Neural cell (in vitro differentiated cells): ENCODE results near the gene RNF187. TPM values are rescaled to one million over a fixed set of nuclear protein-coding genes. Genes with fewer than 3 reads are reported as not detected.

Source experiments
- H2AFZ ChIP-seq: fragments of 200-600, 300-800 bp; sonication (generic), shearing (Covaris generic); 2 replicates; pipeline ENCODE4 v1.6.0; 2014; ENCODE audit warnings: low read depth, mild to moderate bottlenecking, antibody characterized with exemption, low read length, moderate library complexity
- H3F3A ChIP-seq: fragments of 200-600 bp; shearing (Covaris generic); 2 replicates; pipeline ENCODE4 v1.6.1; 2016; ENCODE audit warnings: mild to moderate bottlenecking, moderate library complexity, mixed read lengths, antibody characterized with exemption, low read length; ENCODE audit not compliant: insufficient read depth, poor library complexity, severe bottlenecking
- H3K27ac ChIP-seq: fragments of 200-600, 300-800 bp; sonication (generic), shearing (Covaris generic); 2 replicates; pipeline ENCODE4 v1.5.1; 2014; ENCODE audit warnings: mild to moderate bottlenecking, low read length, moderate library complexity
- H3K27me3 ChIP-seq: fragments of 300-800, 200-600 bp; sonication (generic), shearing (Covaris generic); 2 replicates; pipeline ENCODE4 v1.6.0; 2014; ENCODE audit warnings: mild to moderate bottlenecking, low read depth, low read length, moderate library complexity; ENCODE audit not compliant: insufficient read depth
- H3K36me3 ChIP-seq: fragments of 300-800, 200-600 bp; sonication (generic), shearing (Covaris generic); 2 replicates; pipeline ENCODE4 v1.5.1; 2014; ENCODE audit warnings: mild to moderate bottlenecking, antibody characterized with exemption, low read length, moderate library complexity; ENCODE audit not compliant: insufficient read depth
- H3K4me2 ChIP-seq: fragments of 300-800, 200-600 bp; sonication (generic), shearing (Covaris generic); 2 replicates; pipeline ENCODE4 v1.6.0; 2014; ENCODE audit warnings: mild to moderate bottlenecking, low read length
- H3K4me3 ChIP-seq: fragments of 300-800, 200-600 bp; sonication (generic), shearing (Covaris generic); 2 replicates; pipeline ENCODE4 v1.5.1; 2014; ENCODE audit warnings: mild to moderate bottlenecking, low read length, moderate library complexity
- H3K79me2 ChIP-seq: fragments of 200-600 bp; shearing (Covaris generic); replicated peaks from 2 replicates; pipeline ENCODE4 v1.6.0; 2014; ENCODE audit warnings: mild to moderate bottlenecking, low read length, moderate library complexity; ENCODE audit not compliant: insufficient read depth
- H3K9ac ChIP-seq: fragments of 300-800, 200-600 bp; sonication (generic), shearing (Covaris generic); 2 replicates; pipeline ENCODE4 v1.6.1; 2016; ENCODE audit warnings: mild to moderate bottlenecking, low read length, mixed read lengths
- H3K9me2 ChIP-seq: fragments of 200-600 bp; shearing (Covaris generic); 2 replicates; pipeline ENCODE4 v1.6.1; 2016; ENCODE audit warnings: mild to moderate bottlenecking, low read length, mixed read lengths; ENCODE audit not compliant: insufficient read depth
- H3K9me3 ChIP-seq: fragments of 200-600, 300-800 bp; sonication (generic), shearing (Covaris generic); 2 replicates; pipeline ENCODE4 v1.6.1; 2016; ENCODE audit warnings: mild to moderate bottlenecking, mixed run types, low read length, moderate library complexity, mixed read lengths
- H4K20me1 ChIP-seq: fragments of 200-600 bp; shearing (Covaris generic); 2 replicates; pipeline ENCODE4 v1.6.1; 2016; ENCODE audit warnings: mild to moderate bottlenecking, mixed run types; ENCODE audit not compliant: insufficient read depth
- CTCF ChIP-seq: fragments of 450-650 bp; IDR thresholded peaks from 2 replicates; pipeline ENCODE4 v1.5.1; 2014; ENCODE audit warnings: antibody characterized with exemption, mild to moderate bottlenecking, moderate library complexity; ENCODE audit not compliant: poor library complexity, severe bottlenecking
- EP300 ChIP-seq: fragments of 450-650 bp; conservative IDR thresholded peaks from 2 replicates; pipeline ENCODE4 v1.6.1; 2014; ENCODE audit warnings: antibody characterized with exemption, mild to moderate bottlenecking, moderate library complexity; ENCODE audit not compliant: poor library complexity, severe bottlenecking
- EZH2 ChIP-seq: fragments of 200-600, 300-800 bp; shearing (Covaris generic), sonication (generic); IDR thresholded peaks from 2 replicates; pipeline ENCODE4 v1.6.1; 2014; ENCODE audit warnings: antibody characterized with exemption, low read length, borderline replicate concordance, mild to moderate bottlenecking; ENCODE audit not compliant: insufficient read depth, poor library complexity, severe bottlenecking
- MXI1 ChIP-seq: fragments of 450-650 bp; conservative IDR thresholded peaks from 2 replicates; pipeline ENCODE4 v1.6.1; 2014; ENCODE audit warnings: antibody characterized with exemption, mild to moderate bottlenecking; ENCODE audit not compliant: poor library complexity, severe bottlenecking
- POLR2AphosphoS5 ChIP-seq: IDR thresholded peaks from 2 replicates; pipeline ENCODE4 v1.6.1; 2012
- RAD21 ChIP-seq: fragments of 450-650 bp; conservative IDR thresholded peaks from 2 replicates; pipeline ENCODE4 v1.6.1; 2014; ENCODE audit warnings: antibody characterized with exemption, mild to moderate bottlenecking, moderate library complexity
- REST ChIP-seq: IDR thresholded peaks from 2 replicates; pipeline ENCODE4 v1.6.1; 2012; ENCODE audit warnings: borderline replicate concordance
- SMC3 ChIP-seq: fragments of 450-650 bp; conservative IDR thresholded peaks from 2 replicates; pipeline ENCODE4 v1.6.1; 2014; ENCODE audit warnings: antibody characterized with exemption, mild to moderate bottlenecking, moderate library complexity; ENCODE audit not compliant: poor library complexity
- TAF1 ChIP-seq: IDR thresholded peaks from 2 replicates; pipeline ENCODE4 v1.6.1; 2012; ENCODE audit warnings: low read depth
- polyA plus RNA-seq: library from polyadenylated mRNA; depleted of rRNA; stranded (reverse); fragments of >200 nt; gene quantifications from 2 replicates; pipeline ENCODE4 v1.2.3, GENCODE V29; 2014

RNF187 gene
- polyA plus RNA-seq, 1 donor from 2014 or later = 73.6 TPM

- no peaks in the 10 kb centered on the region for H3K36me3 ChIP-seq
- H3K9me2 ChIP-seq = no peaks in the 10 kb centered on the region
- H2AFZ ChIP-seq = no peak overlapping the region
- TF ChIP-seq TAF1 (no peak), EZH2 (no peak), CTCF (no peak), RAD21 (no peak), SMC3 (no peak), EP300 (no peak), MXI1 (no peak), POLR2AphosphoS5 (no peak)
- no peaks in the 10 kb centered on the region for H3K27me3 ChIP-seq
- no peaks in the 10 kb centered on the region for H3K79me2 ChIP-seq
- no peak overlapping the region for H3K9ac ChIP-seq
- no peak overlapping the region for H3K4me2 ChIP-seq
- no peak overlapping the region for H3K4me3 ChIP-seq
- no peak overlapping the region for H3K27ac ChIP-seq
- no peaks in the 10 kb centered on the region for H3F3A ChIP-seq
- no peaks in the 10 kb centered on the region for H4K20me1 ChIP-seq
- peaks cover 5% of the 10 kb centered on the region for H3K9me3 ChIP-seq
Measured at GRCh38 chr1:228540161-228540917, 53.2 kb downstream of the RNF187 start.

- Histone ChIP-seq H3K4me3 (no peak overlapping the region), H3K9ac (no peak overlapping the region), H3K36me3 (no peaks in the 10 kb centered on the region), H2AFZ (no peak overlapping the region), H4K20me1 (no peaks in the 10 kb centered on the region), H3K9me2 (no peaks in the 10 kb centered on the region), H3K4me2 (no peak overlapping the region), H3K27me3 (no peaks in the 10 kb centered on the region), H3K79me2 (no peaks in the 10 kb centered on the region), H3F3A (no peaks in the 10 kb centered on the region), H3K9me3 (no peaks in the 10 kb centered on the region), H3K27ac (no peak overlapping the region)
- TF ChIP-seq CTCF = no peak
- no peak for TF ChIP-seq EZH2
- TF ChIP-seq POLR2AphosphoS5 = no peak
- TF ChIP-seq TAF1 = no peak
- no peak for TF ChIP-seq MXI1
- no peak for TF ChIP-seq EP300
- TF ChIP-seq RAD21 = no peak
Measured at GRCh38 chr1:228541725-228542124, 54.5 kb downstream of the RNF187 start.

- TF ChIP-seq SMC3 = no peak
- no peak for TF ChIP-seq CTCF
- no peak for TF ChIP-seq REST
- no peak for TF ChIP-seq POLR2AphosphoS5
- TF ChIP-seq TAF1 = no peak
- TF ChIP-seq EP300 = no peak
- TF ChIP-seq MXI1 = no peak
- TF ChIP-seq EZH2 = no peak
- no peak for TF ChIP-seq RAD21
- Histone ChIP-seq H3K27ac (no peak overlapping the region), H3K9me2 (no peaks in the 10 kb centered on the region), H3K36me3 (no peaks in the 10 kb centered on the region), H3K27me3 (no peaks in the 10 kb centered on the region), H3K9me3 (no peaks in the 10 kb centered on the region), H3K4me3 (no peak overlapping the region), H3K4me2 (no peak overlapping the region), H3F3A (no peaks in the 10 kb centered on the region), H3K79me2 (no peaks in the 10 kb centered on the region), H2AFZ (no peak overlapping the region), H4K20me1 (no peaks in the 10 kb centered on the region), H3K9ac (no peak overlapping the region)
Measured at GRCh38 chr1:228542376-228542775, 55.2 kb downstream of the RNF187 start.
